HUES64 (cell line): ENCODE measurements around the gene UNK.

ENCODE experiments used
- H3K27ac ChIP-seq: 2 replicates; pipeline ENCODE4 v1.7.0; 2013; ENCODE audit warnings: low read depth, low read length, inconsistent platforms
- H3K27me3 ChIP-seq: 2 replicates; pipeline ENCODE4 v1.6.1; 2013; ENCODE audit warnings: mild to moderate bottlenecking, low read length; ENCODE audit not compliant: insufficient read depth
- H3K36me3 ChIP-seq: 2 replicates; pipeline ENCODE4 v1.6.1; 2013; ENCODE audit warnings: mild to moderate bottlenecking, low read length; ENCODE audit not compliant: insufficient read depth
- H3K4me1 ChIP-seq: 2 replicates; pipeline ENCODE4 v1.6.1; 2013; ENCODE audit warnings: mild to moderate bottlenecking, low read length, moderate library complexity; ENCODE audit not compliant: insufficient read depth
- H3K4me3 ChIP-seq: 2 replicates; pipeline ENCODE4 v1.5.1; 2013; ENCODE audit warnings: mild to moderate bottlenecking, low read length, moderate library complexity
- H3K9ac ChIP-seq: 2 replicates; pipeline ENCODE4 v1.6.1; 2013; ENCODE audit warnings: mild to moderate bottlenecking, low read depth, low read length
- H3K9me3 ChIP-seq: 2 replicates; pipeline ENCODE4 v1.6.1; 2013; ENCODE audit warnings: low read depth, low read length; ENCODE audit not compliant: insufficient read depth
- WGBS: fragments of 150-250, 120-280 bp; methylation state at CpG from one replicate; pipeline ENCODE4 v1.1.7; 2013; ENCODE audit warnings: missing lambda C conversion rate; 5-methylcytosine and 5-hydroxymethylcytosine counted together

Gene UNK

GRCh38 chr17:75764711-75765421 is 19.7 kb upstream of the UNK start, which contains the start of gene GALK1:
GALK1 (minus strand) TSS chr17:75765192; CDS start chr17:75765136, 56 bp downstream.
- Histone ChIP-seq H3K9ac (peak within 1 kb of the TSS; percentile 71), H3K27ac (peak within 1 kb of the TSS; percentile 1; the same call in 1 of the 2 replicates), H3K4me1 (peaks cover 6% of the 10 kb centered on the region), H3K27me3 (0 out of 2 replicates have a peak, but pooled peaks cover 5% of the 10 kb centered on the region), H3K9me3 (no peaks in the 10 kb centered on the region), H3K4me3 (peak within 1 kb of the TSS; percentile 80), H3K36me3 (no peaks in the 10 kb centered on the region)
- 2% methylated on average over 71 of the region's 71 CpGs for WGBS

- Histone ChIP-seq H3K9me3 (no peaks in the 10 kb centered on the region), H3K4me3 (no peak overlapping the region), H3K36me3 (no peaks in the 10 kb centered on the region), H3K27me3 (0 out of 2 replicates have a peak, but pooled peaks cover 5% of the 10 kb centered on the region), H3K27ac (no peak overlapping the region), H3K4me1 (peaks cover 6% of the 10 kb centered on the region), H3K9ac (no peak overlapping the region)
- 91% methylated on average over 4 of the region's 4 CpGs for WGBS
Observed at GRCh38 chr17:75765981-75766380, 18.6 kb upstream of the UNK start.

- H3K9ac ChIP-seq: no peak overlapping the region
- no peaks in the 10 kb centered on the region for H3K36me3 ChIP-seq
- WGBS: 94% methylated on average over 7 of the region's 8 CpGs
- 0 out of 2 replicates have a peak, but pooled peaks cover 5% of the 10 kb centered on the region for H3K27me3 ChIP-seq
- no peak overlapping the region for H3K27ac ChIP-seq
- H3K9me3 ChIP-seq: no peaks in the 10 kb centered on the region
- H3K4me3 ChIP-seq: no peak overlapping the region
- peaks cover 6% of the 10 kb centered on the region for H3K4me1 ChIP-seq
Observed at GRCh38 chr17:75767881-75768280, 16.7 kb upstream of the UNK start.

GRCh38 chr17:75769536-75769935 is 15.1 kb upstream of the UNK start:
- no peaks in the 10 kb centered on the region for H3K27me3 ChIP-seq
- WGBS: 92% methylated on average over 3 of the region's 3 CpGs
- H3K27ac ChIP-seq: no peak overlapping the region
- H3K4me1 ChIP-seq: no peaks in the 10 kb centered on the region
- no peak overlapping the region for H3K9ac ChIP-seq
- no peak overlapping the region for H3K4me3 ChIP-seq
- H3K9me3 ChIP-seq: no peaks in the 10 kb centered on the region
- H3K36me3 ChIP-seq: 0 out of 2 replicates have a peak, but pooled peaks cover 2% of the 10 kb centered on the region

GRCh38 chr17:75771334-75772281 is 13.0 kb upstream of the UNK start:
- Histone ChIP-seq H3K27ac (no peak overlapping the region), H3K27me3 (no peaks in the 10 kb centered on the region), H3K9ac (no peak overlapping the region), H3K4me3 (no peak overlapping the region), H3K4me1 (no peaks in the 10 kb centered on the region), H3K36me3 (peaks cover 15% of the 10 kb centered on the region), H3K9me3 (no peaks in the 10 kb centered on the region)
- 87% methylated on average over 17 of the region's 17 CpGs for WGBS

- Histone ChIP-seq H3K9me3 (no peaks in the 10 kb centered on the region), H3K4me3 (no peak overlapping the region), H3K9ac (no peak overlapping the region), H3K27ac (no peak overlapping the region), H3K4me1 (peaks cover 4% of the 10 kb centered on the region; the same call in 1 of the 2 replicates), H3K36me3 (peaks cover 31% of the 10 kb centered on the region), H3K27me3 (no peaks in the 10 kb centered on the region)
- 91% methylated on average over 12 of the region's 12 CpGs for WGBS
Observed at GRCh38 chr17:75773121-75773807, 11.3 kb upstream of the UNK start.

- 87% methylated on average over 15 of the region's 15 CpGs for WGBS
- peaks cover 37% of the 10 kb centered on the region for H3K36me3 ChIP-seq
- H3K27ac ChIP-seq: no peak overlapping the region
- H3K9ac ChIP-seq: no peak overlapping the region
- no peak overlapping the region for H3K4me3 ChIP-seq
- H3K4me1 ChIP-seq: peaks cover 4% of the 10 kb centered on the region; the same call in 1 of the 2 replicates
- no peaks in the 10 kb centered on the region for H3K9me3 ChIP-seq
- no peaks in the 10 kb centered on the region for H3K27me3 ChIP-seq
Observed at GRCh38 chr17:75773808-75774470, 10.7 kb upstream of the UNK start.

GRCh38 chr17:75774471-75774990 is 10.1 kb upstream of the UNK start:
- Histone ChIP-seq H3K36me3 (peaks cover 37% of the 10 kb centered on the region), H3K4me3 (no peak overlapping the region), H3K9ac (no peak overlapping the region), H3K9me3 (no peaks in the 10 kb centered on the region), H3K27ac (no peak overlapping the region), H3K4me1 (peaks cover 4% of the 10 kb centered on the region; the same call in 1 of the 2 replicates), H3K27me3 (no peaks in the 10 kb centered on the region)
- WGBS: 90% methylated on average over 4 of the region's 4 CpGs

- peaks cover 37% of the 10 kb centered on the region for H3K36me3 ChIP-seq
- no peak overlapping the region for H3K9ac ChIP-seq
- H3K4me1 ChIP-seq: peaks cover 4% of the 10 kb centered on the region; the same call in 1 of the 2 replicates
- H3K9me3 ChIP-seq: no peaks in the 10 kb centered on the region
- H3K27ac ChIP-seq: no peak overlapping the region
- no peak overlapping the region for H3K4me3 ChIP-seq
- H3K27me3 ChIP-seq: no peaks in the 10 kb centered on the region
- WGBS: 95% methylated on average over 5 of the region's 6 CpGs
Observed at GRCh38 chr17:75774991-75775668, 9.5 kb upstream of the UNK start.
